Osteoblast (primary cell): Measurements from ENCODE around the gene OR5K2. TPM values are rescaled to one million over a fixed set of nuclear protein-coding genes. Genes with fewer than 3 reads are reported as not detected.
A peak's percentile ranks its signal among the peaks of the same experiment; 100 is the strongest.

ENCODE experiments used
- DNase-seq: peaks from one replicate; pipeline ENCODE4 v3.0.0; 2011; ENCODE audit warnings: low spot score, mixed read lengths; ENCODE audit not compliant: insufficient read length; ENCODE audit errors: missing footprints
- H2AFZ ChIP-seq: 2 replicates; pipeline ENCODE4 v1.6.0; 2011; ENCODE audit warnings: mild to moderate bottlenecking, low read length
- H3K27ac ChIP-seq: 2 replicates; pipeline ENCODE4 v1.5.1; 2011; ENCODE audit warnings: mild to moderate bottlenecking, low read depth, low read length, moderate library complexity
- H3K27me3 ChIP-seq: 2 replicates; pipeline ENCODE4 v1.6.0; 2012; ENCODE audit warnings: mild to moderate bottlenecking, control low read depth, inconsistent platforms, low read length, moderate library complexity; ENCODE audit not compliant: insufficient read depth
- H3K36me3 ChIP-seq: 2 replicates; pipeline ENCODE4 v1.5.1; 2011; ENCODE audit warnings: mild to moderate bottlenecking, low read length, control low read depth, moderate library complexity; ENCODE audit not compliant: insufficient read depth
- H3K4me1 ChIP-seq: 2 replicates; pipeline ENCODE4 v1.5.1; 2011; ENCODE audit warnings: mild to moderate bottlenecking, low read length, control low read depth, moderate library complexity; ENCODE audit not compliant: insufficient read depth
- H3K4me2 ChIP-seq: 2 replicates; pipeline ENCODE4 v1.6.0; 2011; ENCODE audit warnings: mild to moderate bottlenecking, low read length; ENCODE audit not compliant: insufficient read depth
- H3K4me3 ChIP-seq: fragments of 200-600 bp; sonication (generic); 3 replicates; pipeline ENCODE4 v1.5.1; 2012; ENCODE audit warnings: mild to moderate bottlenecking, low read length, inconsistent platforms; ENCODE audit not compliant: insufficient read depth
- H3K79me2 ChIP-seq: 2 replicates; pipeline ENCODE4 v1.6.0; 2012; ENCODE audit warnings: mild to moderate bottlenecking, low read length, control low read depth, inconsistent platforms; ENCODE audit not compliant: insufficient read depth
- H3K9me3 ChIP-seq: 2 replicates; pipeline ENCODE4 v1.5.1; 2011; ENCODE audit warnings: low read depth, low read length, control low read depth
- H4K20me1 ChIP-seq: 2 replicates; pipeline ENCODE4 v1.6.0; 2012; ENCODE audit warnings: mild to moderate bottlenecking, low read length, control low read depth; ENCODE audit not compliant: insufficient read depth
- CTCF ChIP-seq: IDR thresholded peaks from 2 replicates; pipeline ENCODE4 v1.5.1; 2011; ENCODE audit warnings: mild to moderate bottlenecking, low read depth, low read length, moderate library complexity; ENCODE audit errors: extremely low read depth
- total RNA-seq: library from RNA; depleted of rRNA; stranded (reverse); fragments of >200 nt; gene quantifications from 2 replicates; pipeline ENCODE4 v1.2.3, GENCODE V29; 2012

Gene OR5K2
- total RNA-seq, 1 donor: not detected

GRCh38 chr3:98519351-98519750 lies 21.9 kb downstream of the OR5K2 start:
- Histone ChIP-seq H3K4me2 (no peak overlapping the region), H3K36me3 (peaks cover 31% of the 10 kb centered on the region), H3K4me3 (no peak overlapping the region), H3K9me3 (no peaks in the 10 kb centered on the region), H3K27me3 (no peaks in the 10 kb centered on the region), H4K20me1 (peaks cover 6% of the 10 kb centered on the region), H2AFZ (no peak overlapping the region), H3K79me2 (peaks cover 48% of the 10 kb centered on the region), H3K27ac (no peak overlapping the region), H3K4me1 (peaks cover 5% of the 10 kb centered on the region)
- no peak for TF ChIP-seq CTCF
- no peak for DNase-seq

GRCh38 chr3:98521897-98522543 lies 24.5 kb downstream of the OR5K2 start:
- H3K27me3 ChIP-seq: no peaks in the 10 kb centered on the region
- H3K36me3 ChIP-seq: peaks cover 13% of the 10 kb centered on the region
- H3K79me2 ChIP-seq: peaks cover 45% of the 10 kb centered on the region
- TF ChIP-seq CTCF: no peak
- peak; percentile 38 for DNase-seq
- H3K4me3 ChIP-seq: peak overlapping the region; percentile 79
- peak overlapping the region; percentile 86 for H3K27ac ChIP-seq
- no peaks in the 10 kb centered on the region for H3K9me3 ChIP-seq
- H2AFZ ChIP-seq: peak overlapping the region; percentile 88
- peaks cover 5% of the 10 kb centered on the region for H3K4me1 ChIP-seq
- peaks cover 6% of the 10 kb centered on the region for H4K20me1 ChIP-seq
- H3K4me2 ChIP-seq: peak overlapping the region; percentile 90

GRCh38 chr3:98522544-98523281 lies 25.2 kb downstream of the OR5K2 start, which contains the start of gene CLDND1:
Gene CLDND1, minus strand, starts transcription at chr3:98522902. Its CDS starts 1,478 bp downstream, at chr3:98521424.
- Histone ChIP-seq H3K36me3 (peaks cover 13% of the 10 kb centered on the region), H3K9me3 (no peaks in the 10 kb centered on the region), H3K4me2 (peak within 1 kb of the TSS; percentile 90), H3K4me1 (peaks cover 5% of the 10 kb centered on the region), H3K79me2 (peaks cover 45% of the 10 kb centered on the region), H3K4me3 (peak within 1 kb of the TSS; percentile 79), H4K20me1 (peaks cover 6% of the 10 kb centered on the region), H3K27ac (peak within 1 kb of the TSS; percentile 86), H3K27me3 (peaks cover 4% of the 10 kb centered on the region), H2AFZ (peak within 1 kb of the TSS; percentile 97)
- peak; percentile 99 for DNase-seq
- TF ChIP-seq CTCF: no peak

GRCh38 chr3:98525494-98525893 lies 28.0 kb downstream of the OR5K2 start:
- H3K4me3 ChIP-seq: no peak overlapping the region
- H3K36me3 ChIP-seq: peaks cover under 1% of the 10 kb centered on the region
- no peak overlapping the region for H3K4me2 ChIP-seq
- no peaks in the 10 kb centered on the region for H3K9me3 ChIP-seq
- DNase-seq: no peak
- H3K79me2 ChIP-seq: peaks cover 21% of the 10 kb centered on the region
- no peak overlapping the region for H2AFZ ChIP-seq
- H3K27me3 ChIP-seq: peaks cover 9% of the 10 kb centered on the region
- no peak for TF ChIP-seq CTCF
- H3K4me1 ChIP-seq: peaks cover 5% of the 10 kb centered on the region
- H4K20me1 ChIP-seq: no peaks in the 10 kb centered on the region
- no peak overlapping the region for H3K27ac ChIP-seq
